HT1080 (cell line): ENCODE measurements around the gene ARHGAP6. TPM values are rescaled to one million over a fixed set of nuclear protein-coding genes. Genes with fewer than 3 reads are reported as not detected.

Experiments
- DNase-seq: peaks from one replicate; pipeline ENCODE4 v3.0.0-alpha.2; 2015; ENCODE audit warnings: low read depth
- total RNA-seq: library from RNA; depleted of rRNA; stranded (reverse); fragments of >200 nt; shearing (Covaris generic); gene quantifications from 2 replicates; pipeline ENCODE4 v1.2.3, GENCODE V29; 2014

ARHGAP6 gene
- total RNA-seq, 1 experiment from 2014 or later = 0.43 TPM

GRCh38 chrX:11319806-11320520 lies 345.8 kb downstream of the ARHGAP6 start:
- no peak for DNase-seq

- DNase-seq = no peak
Observed at GRCh38 chrX:11311706-11312105, 354.0 kb downstream of the ARHGAP6 start.

GRCh38 chrX:11309220-11309619 lies 356.5 kb downstream of the ARHGAP6 start:
- DNase-seq = peak; percentile 1

- no peak for DNase-seq
Observed at GRCh38 chrX:11305641-11306040, 360.1 kb downstream of the ARHGAP6 start.

- no peak for DNase-seq
Observed at GRCh38 chrX:11304829-11305228, 360.9 kb downstream of the ARHGAP6 start.

GRCh38 chrX:11298600-11298999 lies 367.1 kb downstream of the ARHGAP6 start:
- no peak for DNase-seq

- no peak for DNase-seq
Observed at GRCh38 chrX:11296051-11296450, 369.7 kb downstream of the ARHGAP6 start.

- no peak for DNase-seq
Observed at GRCh38 chrX:11293113-11293512, 372.6 kb downstream of the ARHGAP6 start, which contains the start of gene AMELX. AMELX (plus strand) TSS chrX:11293413; CDS start chrX:11294789, 1,376 bp downstream.

GRCh38 chrX:11290416-11291102 lies 375.2 kb downstream of the ARHGAP6 start:
- no peak for DNase-seq

GRCh38 chrX:11287505-11287904 lies 378.2 kb downstream of the ARHGAP6 start:
- DNase-seq = peak; percentile 44

- no peak for DNase-seq
Observed at GRCh38 chrX:11285651-11286050, 380.1 kb downstream of the ARHGAP6 start.

GRCh38 chrX:11282043-11282442 lies 383.7 kb downstream of the ARHGAP6 start:
- DNase-seq = no peak

- DNase-seq = no peak
Observed at GRCh38 chrX:11273544-11273943, 392.2 kb downstream of the ARHGAP6 start.

- no peak for DNase-seq
Observed at GRCh38 chrX:11272863-11273262, 392.9 kb downstream of the ARHGAP6 start.

GRCh38 chrX:11272290-11272689 lies 393.4 kb downstream of the ARHGAP6 start:
- DNase-seq = no peak

GRCh38 chrX:11269996-11270395 lies 395.7 kb downstream of the ARHGAP6 start:
- no peak for DNase-seq

GRCh38 chrX:11269006-11269405 lies 396.7 kb downstream of the ARHGAP6 start:
- DNase-seq = peak; percentile 0

GRCh38 chrX:11267425-11267824 lies 398.3 kb downstream of the ARHGAP6 start:
- DNase-seq = no peak

- DNase-seq = no peak
Observed at GRCh38 chrX:11266573-11267003, 399.1 kb downstream of the ARHGAP6 start.

GRCh38 chrX:11265352-11265751 lies 400.4 kb downstream of the ARHGAP6 start:
- no peak for DNase-seq

GRCh38 chrX:11264925-11265324 lies 400.8 kb downstream of the ARHGAP6 start:
- no peak for DNase-seq

GRCh38 chrX:11261260-11261659 lies 404.5 kb downstream of the ARHGAP6 start:
- peak; percentile 36 for DNase-seq

GRCh38 chrX:11259437-11259836 lies 406.3 kb downstream of the ARHGAP6 start:
- no peak for DNase-seq
